Amygdala (tissue), 56 donors: ENCODE data around the gene SNRPD2.
"Not testable (repeated sequence)": the region's sequence is repeated elsewhere in the genome, so short reads cannot be mapped to it uniquely, and the experiment has no call there.

Experiments
- DNase-seq, 56 donors: peaks; one replicate each; lab custom pipeline; 2025; lab: John Stamatoyannopoulos, UW

SNRPD2 gene

GRCh38 chr19:45691516-45692186, at the start of gene SNRPD2:
Gene SNRPD2, minus strand, starts transcription at chr19:45691953. Its CDS starts 65 bp downstream, at chr19:45691888.
- peak; percentile 71 to 99 (median 94) for DNase-seq

GRCh38 chr19:45739498-45740439, 48.0 kb upstream of the SNRPD2 start:
- no peak for DNase-seq

DNA sequence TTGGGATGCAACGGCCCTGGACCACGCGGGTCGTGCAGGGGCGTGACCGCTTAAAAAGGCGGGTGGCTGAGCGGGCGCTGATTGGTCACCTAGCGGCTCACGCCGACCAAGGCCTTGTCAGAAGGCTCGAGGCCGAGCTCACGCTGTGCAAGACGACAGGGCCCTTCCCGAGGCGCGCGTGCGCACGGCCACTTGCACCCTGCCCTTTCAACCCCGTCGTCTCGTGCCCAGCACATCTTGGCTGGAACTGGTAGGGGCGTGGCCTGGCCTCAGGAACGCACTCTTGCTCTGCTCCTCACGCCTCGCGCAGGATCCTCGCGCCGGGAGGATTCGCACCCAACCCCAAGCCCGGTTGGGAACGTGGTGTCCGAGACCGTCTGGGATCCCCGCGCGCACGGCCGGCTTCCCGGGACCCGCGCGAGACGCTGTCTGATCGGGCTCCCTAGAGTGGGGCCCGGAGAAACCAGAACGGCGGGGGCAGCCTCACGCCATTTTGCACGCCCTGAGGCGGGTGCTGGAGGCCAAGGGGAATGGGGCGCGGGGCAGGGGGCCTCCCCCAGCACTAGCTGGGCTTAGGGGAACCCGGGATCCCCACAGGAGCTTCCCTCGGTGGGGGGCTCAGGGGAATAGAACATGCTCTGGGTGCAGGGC, 41.5 kb upstream of the SNRPD2 start, which contains the start of gene MEIOSIN:
Gene MEIOSIN, plus strand, starts transcription at position 280 of the 651 bp plus-strand sequence. CDS start 1,938 bp downstream, outside the sequence.
- DNase-seq: no peak

DNA sequence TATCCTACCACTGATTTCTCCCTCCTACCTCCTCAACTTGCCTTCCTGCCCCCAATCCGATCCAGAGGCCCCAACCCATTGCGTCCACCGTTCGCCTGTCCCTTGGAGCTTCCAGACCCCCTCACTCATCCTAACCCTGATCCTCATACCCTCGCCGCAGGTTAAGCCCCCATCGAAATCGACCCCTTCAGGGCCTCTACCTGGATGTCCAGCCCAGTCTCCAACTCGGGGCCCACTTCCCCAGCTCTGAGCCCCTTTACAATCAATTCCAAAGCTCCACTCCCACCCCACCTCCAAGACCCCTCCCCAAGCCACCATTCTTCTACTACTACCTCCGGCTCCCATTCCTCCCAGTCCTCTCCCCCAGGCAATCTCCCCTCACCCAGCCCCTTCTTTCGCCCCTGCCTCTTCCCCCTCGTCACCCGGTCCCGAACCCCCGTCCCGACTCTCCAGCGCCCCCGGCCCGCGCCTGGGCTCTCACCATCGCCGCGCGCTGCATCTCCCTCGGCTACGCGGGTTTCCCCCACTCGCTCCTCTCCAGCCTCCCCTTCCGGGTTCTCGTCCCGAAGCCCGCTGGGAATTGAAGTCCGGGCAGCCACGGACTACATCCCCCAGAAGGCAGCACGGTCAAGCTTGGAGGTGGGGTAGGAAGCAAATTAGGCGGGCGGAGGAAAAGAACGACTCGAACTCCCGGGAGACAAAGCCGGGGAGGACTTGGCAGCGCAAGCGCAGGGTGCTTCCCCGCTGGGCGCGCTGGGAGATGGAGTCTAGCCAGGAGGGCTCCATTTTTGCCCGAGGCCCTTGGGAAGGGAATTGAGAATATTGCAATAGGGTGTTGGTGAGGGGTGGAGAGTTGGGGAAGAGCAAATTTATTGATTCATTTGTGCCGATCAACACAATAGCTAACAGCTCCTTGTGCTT, 38.9 kb upstream of the SNRPD2 start, which contains the start of gene FBXO46:
Gene FBXO46, minus strand, starts transcription at position 529 of the 921 bp plus-strand sequence. CDS start 17,401 bp downstream, outside the sequence.
- peak; percentile 67 to 99 (median 97) for DNase-seq

DNA sequence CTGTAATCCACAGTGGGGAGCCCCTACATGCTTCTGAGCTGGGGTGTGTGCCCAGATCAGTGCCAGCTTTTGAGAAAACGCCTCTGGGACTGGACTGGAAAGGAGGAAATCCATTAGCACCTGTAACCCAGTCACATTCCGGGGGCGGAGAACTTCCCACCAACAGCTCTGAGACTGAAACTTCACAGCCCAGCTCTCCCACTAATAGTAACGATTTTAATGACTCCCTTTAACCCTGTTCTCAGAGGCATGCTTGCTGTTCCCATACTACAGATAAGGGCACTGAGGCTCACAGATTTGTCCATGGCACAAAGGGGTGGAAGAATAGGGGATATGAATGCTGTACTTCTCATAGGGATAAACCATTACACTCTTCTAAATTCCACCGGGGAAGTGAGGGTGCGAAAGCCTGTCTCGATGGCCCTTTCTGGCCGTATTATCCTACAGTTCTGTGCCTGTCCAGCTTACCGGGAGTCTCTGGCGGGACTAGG, 38.1 kb upstream of the SNRPD2 start:
- peak in 1 of 56 donors; percentile 6 for DNase-seq

DNA sequence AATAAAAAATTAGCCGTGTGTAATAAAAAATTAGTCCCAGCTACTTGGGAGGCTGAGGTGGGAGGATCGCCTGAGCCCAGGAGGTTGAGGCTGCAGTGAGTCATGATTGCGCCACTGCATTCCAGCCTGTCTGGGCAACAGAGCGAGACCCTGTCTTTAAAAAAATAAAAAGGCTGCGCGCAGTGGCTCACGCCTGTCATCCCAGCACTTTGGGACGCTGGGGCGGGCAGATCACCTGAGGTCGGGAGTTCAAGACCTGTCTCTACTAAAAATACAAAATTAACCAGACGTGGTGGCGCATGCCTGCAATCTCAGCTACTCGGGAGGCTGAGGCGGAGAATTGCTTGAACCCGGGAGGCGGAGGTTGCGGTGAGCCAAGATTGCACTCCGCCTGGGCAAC, 36.9 kb upstream of the SNRPD2 start:
- DNase-seq: not testable (repeated sequence)

- not testable (repeated sequence) for DNase-seq
Measured at GRCh38 chr19:45720065-45720464, 28.3 kb upstream of the SNRPD2 start.

GRCh38 chr19:45717983-45718650, 26.4 kb upstream of the SNRPD2 start:
- DNase-seq: peak in 1 of 56 donors; percentile 28

DNA sequence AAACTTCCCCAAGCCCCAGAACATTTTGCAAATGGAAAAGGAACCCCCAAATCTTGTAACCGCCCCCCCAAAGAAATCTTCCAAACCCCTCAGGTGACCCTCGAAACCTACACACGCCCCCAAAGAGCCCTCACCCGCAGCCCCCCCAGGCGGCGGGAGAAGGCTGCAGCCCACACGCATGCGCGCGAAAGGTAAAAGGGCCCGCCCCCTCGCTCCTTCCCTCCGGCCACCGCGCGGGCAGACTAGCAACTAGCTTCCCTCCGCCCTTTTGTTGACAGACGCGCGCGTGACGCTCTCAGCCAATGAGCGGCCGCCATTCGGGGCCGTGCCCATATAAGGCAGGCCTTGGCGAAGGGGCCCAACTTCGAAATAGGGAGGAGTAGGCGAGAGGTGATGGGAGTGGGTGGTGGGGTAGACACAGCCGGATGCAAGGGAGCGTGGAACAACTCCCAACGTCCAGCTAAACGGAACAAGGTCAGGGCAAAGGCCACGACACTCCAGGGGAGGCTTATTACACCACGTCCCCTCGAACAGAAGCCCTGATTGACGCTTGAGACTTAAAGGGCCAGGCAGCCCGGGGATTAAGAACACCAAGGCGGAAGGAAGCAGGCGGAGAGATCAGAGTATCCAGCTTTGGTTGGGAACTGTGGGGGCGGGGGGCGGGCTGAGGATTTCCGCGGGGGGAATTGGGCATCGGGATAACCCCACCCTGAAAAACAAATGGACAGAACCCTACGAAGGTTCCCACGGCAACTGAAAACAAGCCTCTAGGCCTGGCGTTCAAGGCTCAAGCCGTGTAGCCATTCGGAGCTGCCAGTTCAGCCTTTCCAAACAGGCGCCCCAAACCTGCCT, 25.6 kb upstream of the SNRPD2 start:
- DNase-seq: peak; percentile 88 to 100 (median 99)

DNA sequence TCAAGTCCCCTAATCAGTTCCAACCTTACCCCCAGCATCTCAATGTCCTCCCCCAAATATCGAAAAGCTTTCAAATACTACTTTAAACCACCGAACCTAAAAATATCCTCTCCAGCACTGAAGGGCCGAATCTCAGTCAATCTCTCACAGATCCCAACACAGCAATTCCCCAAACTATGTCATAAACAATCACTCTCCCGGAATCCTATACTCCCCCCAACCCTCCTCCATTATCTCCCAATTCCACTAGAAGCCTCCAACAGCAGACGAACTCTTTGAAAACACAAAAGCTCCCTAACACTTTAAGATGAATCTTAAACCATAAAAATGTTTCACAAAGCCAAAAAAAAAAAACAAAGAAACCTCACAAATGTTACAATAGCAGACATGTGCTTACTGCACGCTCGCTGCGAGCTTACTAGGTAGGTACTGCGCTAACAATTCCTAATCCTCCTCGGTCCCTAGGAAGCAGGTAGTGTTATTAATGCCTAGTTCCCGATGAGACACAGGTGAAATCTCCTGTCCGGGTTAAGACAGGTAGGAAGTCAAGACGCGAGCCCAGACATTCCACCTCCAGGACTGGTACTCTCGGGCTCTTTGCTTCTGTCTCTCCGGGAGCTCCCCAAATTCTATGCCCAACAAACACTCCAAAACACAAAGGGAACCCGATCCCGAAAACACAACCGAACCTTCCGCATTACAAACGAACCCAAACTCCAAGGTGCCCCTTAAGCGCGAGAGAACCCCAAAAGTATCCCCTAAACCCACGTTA, 24.8 kb upstream of the SNRPD2 start:
- peak in 16 of 56 donors; percentile 19 to 58 (median 46) for DNase-seq

DNA sequence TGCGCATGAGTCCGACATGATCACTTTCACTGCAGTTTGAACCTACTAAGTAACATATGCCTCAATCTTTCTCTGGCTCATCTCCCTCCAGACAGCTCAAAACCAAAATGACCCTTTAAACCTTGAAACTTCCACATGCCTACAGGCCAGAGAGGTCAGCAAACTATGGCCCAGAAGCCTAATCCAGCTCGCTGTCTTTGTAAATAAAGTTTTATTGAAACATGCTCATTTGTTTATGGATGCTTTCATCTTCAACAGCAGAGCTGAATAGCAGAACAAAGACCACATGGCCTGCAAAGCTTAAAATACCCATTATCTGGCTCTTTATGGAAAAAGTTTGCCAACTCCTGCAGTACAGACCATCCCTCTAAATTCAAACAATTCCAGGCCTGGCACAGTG, 23.4 kb upstream of the SNRPD2 start:
- DNase-seq: no peak

GRCh38 chr19:45713141-45713540, 21.4 kb upstream of the SNRPD2 start:
- DNase-seq: no peak

GRCh38 chr19:45712699-45713067, 20.9 kb upstream of the SNRPD2 start:
- no peak for DNase-seq

- DNase-seq: no peak
Measured at GRCh38 chr19:45711851-45712698, 20.3 kb upstream of the SNRPD2 start.

DNA sequence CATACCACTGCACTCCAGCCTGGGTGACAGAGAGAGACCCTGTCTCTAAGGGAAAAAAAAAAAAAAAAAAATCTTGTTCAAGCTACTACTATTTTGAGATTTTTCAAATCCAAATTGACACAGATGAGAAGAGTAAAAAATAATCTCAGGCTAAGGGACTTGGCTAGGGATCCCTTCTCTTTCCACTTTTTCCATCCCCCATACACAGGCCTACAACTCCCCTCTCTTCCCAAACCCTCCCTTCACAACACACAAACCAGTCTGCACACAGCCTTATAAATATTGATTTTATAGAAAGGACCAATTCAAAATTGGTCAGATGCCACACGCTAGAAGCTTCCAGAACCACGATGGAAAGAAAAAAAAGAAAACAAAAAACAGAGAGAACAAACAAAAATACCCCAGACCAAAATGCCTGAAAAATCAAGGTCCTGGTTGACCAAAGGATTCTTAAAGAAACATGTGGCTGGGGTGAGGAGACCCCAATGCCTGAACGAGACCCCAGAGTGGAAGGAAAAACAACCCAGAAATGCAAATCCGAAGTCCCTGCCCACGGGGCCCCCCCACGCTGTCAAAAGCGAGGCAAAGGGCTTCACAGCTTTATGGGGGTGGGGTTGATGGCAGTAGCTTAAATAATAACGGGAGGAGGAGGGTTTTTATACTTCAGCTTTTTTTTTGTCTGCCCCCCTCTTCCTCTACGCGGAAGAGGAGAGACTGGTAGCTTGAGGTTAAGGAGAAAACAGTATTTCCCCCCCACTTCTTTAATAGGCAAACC, 18.8 kb upstream of the SNRPD2 start:
- no peak for DNase-seq
